ENCODE results near the gene SLC6A15. TPM values are rescaled to one million over a fixed set of nuclear protein-coding genes. Genes with fewer than 3 reads are reported as not detected.

SLC6A15 gene
- total RNA-seq, 1 donor from 2014 or later = not detected

GRCh38 chr12:84814664-84815245 lies 97.8 kb downstream of the SLC6A15 start:
- intact Hi-C loops (cut with DNase I) = no loop called here
- no peak for DNase-seq
- ATAC-seq (ENCODE audit: poor library complexity) = no peak

GRCh38 chr12:84813780-84814663 lies 98.6 kb downstream of the SLC6A15 start:
- DNase-seq = no peak
- ATAC-seq (ENCODE audit: poor library complexity) = no peak
- intact Hi-C loops (cut with DNase I) = no loop called here

DNA sequence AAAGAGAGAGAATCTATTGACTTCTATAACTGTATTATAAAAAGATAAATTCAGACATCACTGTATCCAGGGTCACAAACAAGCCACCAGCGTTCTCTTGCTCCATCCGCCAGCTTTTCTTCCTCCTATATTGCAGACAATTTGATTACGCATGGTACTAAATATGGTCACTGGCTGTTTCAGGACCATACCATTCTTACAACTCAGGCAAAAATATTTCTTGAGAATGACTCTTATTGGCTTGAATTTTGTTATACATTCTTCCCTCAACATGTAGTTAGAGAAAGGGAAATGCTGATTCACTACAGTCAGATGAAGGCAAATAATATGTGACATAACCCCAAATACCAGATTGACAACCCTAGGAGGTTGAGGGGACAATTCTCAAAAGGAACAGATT lies 101.3 kb downstream of the SLC6A15 start:
- intact Hi-C loops (cut with DNase I) = no loop called here
- ATAC-seq (ENCODE audit: poor library complexity) (no peak), DNase-seq (no peak)

- intact Hi-C loops (cut with DNase I) = no loop called here
- ATAC-seq (ENCODE audit: poor library complexity) = no peak
These were observed 102.0 kb downstream of the SLC6A15 start for GRCh38 chr12:84810611-84811010.

More at GRCh38 chr12:84810611-84811010, 102.0 kb downstream of the SLC6A15 start:
- DNase-seq = no peak

Other genes with a start within 250 kb of the SLC6A15 start
- 0.27 TPM for gene TSPAN19, start 123.5 kb upstream of the SLC6A15 start, total RNA-seq
- gene LRRIQ1, start 123.6 kb upstream of the SLC6A15 start, total RNA-seq = 0.22 TPM